Caco-2 (cell line): Measurements from ENCODE around the gene GRM7. TPM values are rescaled to one million over a fixed set of nuclear protein-coding genes. Genes with fewer than 3 reads are reported as not detected.

Experiments used
- BruUV-seq: library from RNA; stranded (reverse); fragments of 400-500 nt; replicated peaks from 2 replicates; lab custom pipeline; 2021; lab: Mats Ljungman, UMichigan
- CTCF ChIA-PET: fragments of 300-600 bp; sonication (Branson Sonifier 250); formaldehyde crosslinking; loops from one replicate; lab custom pipeline; 2022; ENCODE audit warnings: antibody characterized with exemption; lab: Charles Lee
- POLR2A ChIA-PET: fragments of 300-600 bp; sonication (Branson Sonifier 250); formaldehyde crosslinking; loops from one replicate; lab custom pipeline; 2022; ENCODE audit warnings: antibody characterized with exemption; lab: Charles Lee
- DNase-seq, 2 experiments: peaks; one replicate each; pipeline versions ENCODE4 v3.0.0 to v3.0.0-alpha.2; 2020 to 2022
- H3K27me3 ChIP-seq: replicated peaks from 2 replicates; pipeline ENCODE4 v1.6.0; 2011; ENCODE audit warnings: low read length; ENCODE audit not compliant: control insufficient read depth, insufficient read depth
- H3K36me3 ChIP-seq: 2 replicates; pipeline ENCODE4 v1.5.1; 2011; ENCODE audit warnings: low read length; ENCODE audit not compliant: control insufficient read depth, insufficient read depth
- H3K4me1 ChIP-seq: fragments of 250-450 bp; sonication (Bioruptor Pico); 2 replicates; pipeline ENCODE4 v1.5.1; 2020; ENCODE audit warnings: mild to moderate bottlenecking
- H3K4me3 ChIP-seq: 2 replicates; pipeline ENCODE4 v1.5.1; 2011; ENCODE audit warnings: low read depth, mild to moderate bottlenecking, control low read depth, low read length
- H3K9me3 ChIP-seq: fragments of 250-450 bp; sonication (Bioruptor Pico); 2 replicates; pipeline ENCODE4 v1.5.1; 2020; ENCODE audit warnings: mild to moderate bottlenecking, moderate library complexity
- H3K27ac Mint-ChIP-seq: one replicate; pipeline ENCODE4 v1.8.0; 2022; ENCODE audit warnings: mixed read lengths; ENCODE audit not compliant: unreplicated experiment
- H3K27me3 Mint-ChIP-seq: one replicate; pipeline ENCODE4 v1.8.0; 2022; ENCODE audit warnings: mixed read lengths; ENCODE audit not compliant: insufficient read depth, unreplicated experiment
- H3K36me3 Mint-ChIP-seq: one replicate; pipeline ENCODE4 v1.8.0; 2022; ENCODE audit warnings: mild to moderate bottlenecking, mixed read lengths; ENCODE audit not compliant: insufficient read depth, unreplicated experiment
- H3K4me1 Mint-ChIP-seq: one replicate; pipeline ENCODE4 v1.8.0; 2022; ENCODE audit warnings: low read depth, mixed read lengths; ENCODE audit not compliant: unreplicated experiment
- H3K4me3 Mint-ChIP-seq: one replicate; pipeline ENCODE4 v1.8.0; 2022; ENCODE audit warnings: mild to moderate bottlenecking, moderate library complexity, mixed read lengths; ENCODE audit not compliant: unreplicated experiment
- H3K9me3 Mint-ChIP-seq: one replicate; pipeline ENCODE4 v1.8.0; 2022; ENCODE audit warnings: mixed read lengths; ENCODE audit not compliant: unreplicated experiment
- CTCF ChIP-seq, 2 experiments: fragments of 200-600 bp in 1 of 2; IDR thresholded peaks; 1 replicate in 1 of 2; 2 replicates in 1 of 2; pipeline versions ENCODE4 v1.5.1 to v1.8.0; 2011 to 2022; ENCODE audit warnings: antibody characterized with exemption in 1 of 2, control low read depth in 1 of 2, inconsistent platforms in 1 of 2, low read depth in 1 of 2, low read length in 1 of 2, mild to moderate bottlenecking in 1 of 2, moderate library complexity in 1 of 2; ENCODE audit not compliant: insufficient read depth in 1 of 2, severe bottlenecking in 1 of 2, unreplicated experiment in 1 of 2
- intact Hi-C: fragments of 100-400 bp; cut with micrococcal nuclease; formaldehyde crosslinking; loops from one replicate; pipeline ENCODE4 v1.10.0; 2022; ENCODE audit not compliant: unreplicated experiment
- total RNA-seq: library from RNA; stranded (reverse); gene quantifications from 2 replicates; pipeline ENCODE4 v1.2.3, GENCODE V29; 2022

Gene GRM7
- total RNA-seq, 1 experiment from 2014 or later = not detected

GRCh38 chr3:7421065-7421464 is 560.1 kb downstream of the GRM7 start:
- CTCF ChIA-PET = no interaction called here

GRCh38 chr3:7423036-7423435 is 562.1 kb downstream of the GRM7 start:
- Mint-ChIP-seq H3K4me3 (no peak overlapping the region), H3K9me3 (no peaks in the 10 kb centered on the region), H3K4me1 (no peaks in the 10 kb centered on the region), H3K36me3 (no peaks in the 10 kb centered on the region), H3K27ac (no peak overlapping the region), H3K27me3 (peaks cover 5% of the 10 kb centered on the region)
- POLR2A ChIA-PET = no interaction called here
- H3K4me3 ChIP-seq = no peak overlapping the region
- BruUV-seq = no TSS peak
- H3K9me3 ChIP-seq = no peaks in the 10 kb centered on the region
- intact Hi-C loops = no loop called here
- no peaks in the 10 kb centered on the region for H3K36me3 ChIP-seq
- no peak for TF ChIP-seq CTCF (IDR thresholded peaks at IDR 0.05; ENCODE audit: insufficient read depth in 1 of 2, low read depth in 1 of 2, low read length in 1 of 2, severe bottlenecking in 1 of 2, unreplicated experiment in 1 of 2)
- no peak for DNase-seq
- H3K27me3 ChIP-seq = no peaks in the 10 kb centered on the region
- CTCF ChIA-PET = no interaction called here
- H3K4me1 ChIP-seq = no peaks in the 10 kb centered on the region

More at GRCh38 chr3:7421065-7421464, 560.1 kb downstream of the GRM7 start:
- no TSS peak for BruUV-seq
- Mint-ChIP-seq H3K4me3 (no peak overlapping the region), H3K4me1 (no peaks in the 10 kb centered on the region), H3K27ac (no peak overlapping the region), H3K27me3 (no peaks in the 10 kb centered on the region), H3K36me3 (no peaks in the 10 kb centered on the region), H3K9me3 (no peaks in the 10 kb centered on the region)
- intact Hi-C loops = no loop called here
- Histone ChIP-seq H3K4me3 (no peak overlapping the region), H3K4me1 (no peaks in the 10 kb centered on the region), H3K36me3 (no peaks in the 10 kb centered on the region), H3K27me3 (no peaks in the 10 kb centered on the region), H3K9me3 (no peaks in the 10 kb centered on the region)
- POLR2A ChIA-PET = no interaction called here
- TF ChIP-seq CTCF (IDR thresholded peaks at IDR 0.05; ENCODE audit: insufficient read depth in 1 of 2, low read depth in 1 of 2, low read length in 1 of 2, severe bottlenecking in 1 of 2, unreplicated experiment in 1 of 2) = no peak
- DNase-seq = no peak

GRCh38 chr3:7423995-7424394 is 563.1 kb downstream of the GRM7 start:
- H3K4me3 Mint-ChIP-seq = no peak overlapping the region
- no peaks in the 10 kb centered on the region for H3K9me3 Mint-ChIP-seq
- no peaks in the 10 kb centered on the region for H3K4me1 Mint-ChIP-seq
- no peaks in the 10 kb centered on the region for H3K27me3 ChIP-seq
- POLR2A ChIA-PET = no interaction called here
- H3K4me3 ChIP-seq = no peak overlapping the region
- DNase-seq = no peak
- CTCF ChIA-PET = no interaction called here
- no TSS peak for BruUV-seq
- no peaks in the 10 kb centered on the region for H3K36me3 ChIP-seq
- intact Hi-C loops = no loop called here
- H3K4me1 ChIP-seq = no peaks in the 10 kb centered on the region
- H3K9me3 ChIP-seq = no peaks in the 10 kb centered on the region
- no peak for TF ChIP-seq CTCF (IDR thresholded peaks at IDR 0.05; ENCODE audit: insufficient read depth in 1 of 2, low read depth in 1 of 2, low read length in 1 of 2, severe bottlenecking in 1 of 2, unreplicated experiment in 1 of 2)
- peaks cover 5% of the 10 kb centered on the region for H3K27me3 Mint-ChIP-seq
- no peaks in the 10 kb centered on the region for H3K36me3 Mint-ChIP-seq
- no peak overlapping the region for H3K27ac Mint-ChIP-seq
